ENCODE results near the gene KLHL29. TPM values are rescaled to one million over a fixed set of nuclear protein-coding genes. Genes with fewer than 3 reads are reported as not detected.

KLHL29 gene
- total and polyA plus RNA-seq, 2 of the 13 experiments (the other 11 are each of a cell fraction or from before 2014, with no cell fraction given), result 0.01 TPM; not detected in 1

DNA sequence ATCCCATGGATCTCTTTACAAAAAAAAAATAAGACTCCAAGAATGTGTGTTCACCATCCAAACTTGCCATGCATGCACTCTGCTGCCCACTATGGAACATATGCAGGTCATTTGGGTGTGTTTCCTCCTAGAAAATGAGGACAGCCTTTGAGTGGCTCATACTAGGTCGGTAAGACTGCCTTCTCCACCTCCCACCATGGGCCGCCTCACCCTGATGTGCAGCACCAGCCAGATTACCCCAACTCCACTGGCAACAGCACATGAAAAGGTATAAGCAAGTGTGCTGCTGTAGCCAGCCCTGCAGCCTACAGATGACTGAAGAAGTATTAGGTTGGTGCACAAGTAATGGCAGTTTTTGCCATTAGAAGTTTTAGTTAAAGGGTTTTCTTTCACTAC is 327.8 kb downstream of the KLHL29 start (continued):
- TF ChIP-seq ZNF83 (CRISPR knock-in tag; IDR thresholded peaks at IDR 0.05; ENCODE audit: borderline replicate concordance) (no peak), TEAD3 (CRISPR knock-in tag; optimal IDR thresholded peaks at IDR 0.05; ENCODE audit: borderline replicate concordance) (no peak), RNF2 (conservative IDR thresholded peaks at IDR 0.05; ENCODE audit: low read depth) (no peak), ZNF484 (CRISPR knock-in tag; IDR thresholded peaks at IDR 0.05; ENCODE audit: borderline replicate concordance, low read depth) (no peak), ATF7-NPFF (CRISPR knock-in tag; IDR thresholded peaks at IDR 0.05; ENCODE audit: low read depth) (no peak), PTBP1 (IDR thresholded peaks at IDR 0.05; ENCODE audit: low read depth, low read length, poor library complexity, severe bottlenecking) (no peak), CAMTA2 (CRISPR knock-in tag; IDR thresholded peaks at IDR 0.05; ENCODE audit: borderline replicate concordance) (no peak), AGO1 (IDR thresholded peaks at IDR 0.05; ENCODE audit: low read depth, low read length, poor library complexity, severe bottlenecking) (no peak)
- TF ChIP-seq, protein P1, sequence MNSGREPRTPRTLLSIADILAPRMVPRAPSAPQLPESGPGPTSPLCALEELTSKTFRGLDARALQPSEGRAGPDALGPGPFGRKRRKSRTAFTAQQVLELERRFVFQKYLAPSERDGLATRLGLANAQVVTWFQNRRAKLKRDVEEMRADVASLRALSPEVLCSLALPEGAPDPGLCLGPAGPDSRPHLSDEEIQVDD (CRISPR knock-in tag; IDR thresholded peaks at IDR 0.05; ENCODE audit: borderline replicate concordance), result no peak
- TF ChIP-seq, protein P2, sequence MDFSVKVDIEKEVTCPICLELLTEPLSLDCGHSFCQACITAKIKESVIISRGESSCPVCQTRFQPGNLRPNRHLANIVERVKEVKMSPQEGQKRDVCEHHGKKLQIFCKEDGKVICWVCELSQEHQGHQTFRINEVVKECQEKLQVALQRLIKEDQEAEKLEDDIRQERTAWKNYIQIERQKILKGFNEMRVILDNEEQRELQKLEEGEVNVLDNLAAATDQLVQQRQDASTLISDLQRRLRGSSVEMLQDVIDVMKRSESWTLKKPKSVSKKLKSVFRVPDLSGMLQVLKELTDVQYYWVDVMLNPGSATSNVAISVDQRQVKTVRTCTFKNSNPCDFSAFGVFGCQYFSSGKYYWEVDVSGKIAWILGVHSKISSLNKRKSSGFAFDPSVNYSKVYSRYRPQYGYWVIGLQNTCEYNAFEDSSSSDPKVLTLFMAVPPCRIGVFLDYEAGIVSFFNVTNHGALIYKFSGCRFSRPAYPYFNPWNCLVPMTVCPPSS (IDR thresholded peaks at IDR 0.05), result no peak
- TF ChIP-seq, protein P3, sequence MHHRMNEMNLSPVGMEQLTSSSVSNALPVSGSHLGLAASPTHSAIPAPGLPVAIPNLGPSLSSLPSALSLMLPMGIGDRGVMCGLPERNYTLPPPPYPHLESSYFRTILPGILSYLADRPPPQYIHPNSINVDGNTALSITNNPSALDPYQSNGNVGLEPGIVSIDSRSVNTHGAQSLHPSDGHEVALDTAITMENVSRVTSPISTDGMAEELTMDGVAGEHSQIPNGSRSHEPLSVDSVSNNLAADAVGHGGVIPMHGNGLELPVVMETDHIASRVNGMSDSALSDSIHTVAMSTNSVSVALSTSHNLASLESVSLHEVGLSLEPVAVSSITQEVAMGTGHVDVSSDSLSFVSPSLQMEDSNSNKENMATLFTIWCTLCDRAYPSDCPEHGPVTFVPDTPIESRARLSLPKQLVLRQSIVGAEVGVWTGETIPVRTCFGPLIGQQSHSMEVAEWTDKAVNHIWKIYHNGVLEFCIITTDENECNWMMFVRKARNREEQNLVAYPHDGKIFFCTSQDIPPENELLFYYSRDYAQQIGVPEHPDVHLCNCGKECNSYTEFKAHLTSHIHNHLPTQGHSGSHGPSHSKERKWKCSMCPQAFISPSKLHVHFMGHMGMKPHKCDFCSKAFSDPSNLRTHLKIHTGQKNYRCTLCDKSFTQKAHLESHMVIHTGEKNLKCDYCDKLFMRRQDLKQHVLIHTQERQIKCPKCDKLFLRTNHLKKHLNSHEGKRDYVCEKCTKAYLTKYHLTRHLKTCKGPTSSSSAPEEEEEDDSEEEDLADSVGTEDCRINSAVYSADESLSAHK (CRISPR knock-in tag; IDR thresholded peaks at IDR 0.05; ENCODE audit: borderline replicate concordance), result no peak

Measured in HepG2 (cell line).